SK-N-MC (cell line): ENCODE data around the gene GREB1.

ENCODE experiments used
- EZH2 ChIP-seq: fragments of 200-600 bp; sonication (generic); IDR thresholded peaks from one replicate; pipeline ENCODE4 v1.6.1; 2017; ENCODE audit warnings: antibody characterized with exemption
- FOXP2 ChIP-seq: optimal IDR thresholded peaks from 2 replicates; pipeline ENCODE3; 2011; ENCODE audit warnings: mild to moderate bottlenecking, moderate library complexity; ENCODE audit not compliant: insufficient read depth; ENCODE audit errors: extremely low read length, control extremely low read depth
- POLR2AphosphoS5 ChIP-seq: IDR thresholded peaks from 2 replicates; pipeline ENCODE4 v1.6.1; 2012; ENCODE audit warnings: mild to moderate bottlenecking, low read depth, low read length, borderline replicate concordance

DNA sequence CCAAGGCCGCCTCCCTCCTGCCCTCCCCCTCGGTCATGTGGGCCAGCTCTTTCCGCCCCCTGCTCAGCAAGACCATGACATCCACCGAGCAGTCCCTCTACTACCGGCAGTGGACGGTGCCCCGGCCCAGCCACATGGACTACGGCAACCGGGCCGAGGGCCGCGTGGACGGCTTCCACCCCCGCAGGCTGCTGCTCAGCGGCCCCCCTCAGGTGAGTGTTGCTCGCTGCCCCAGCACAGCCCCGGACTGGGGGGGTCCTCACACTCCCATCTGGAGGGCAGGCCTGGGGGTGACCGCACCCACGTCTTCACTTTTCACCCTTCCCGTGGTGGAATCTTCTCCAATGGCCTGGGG, 84.8 kb downstream of the GREB1 start:
- no peak for TF ChIP-seq POLR2AphosphoS5
- TF ChIP-seq EZH2: no peak
- no peak for TF ChIP-seq FOXP2
